Activated T-cell treated with anti-CD3 and anti-CD28 coated beads for 4 hours (primary cell): ENCODE data around the gene CAMTA1.

Experiments used
- DNase-seq: peaks from one replicate; pipeline ENCODE4 v3.0.0-alpha.2; 2020

Gene CAMTA1

GRCh38 chr1:7642418-7642704 lies 857.1 kb downstream of the CAMTA1 start:
- no peak for DNase-seq

DNA sequence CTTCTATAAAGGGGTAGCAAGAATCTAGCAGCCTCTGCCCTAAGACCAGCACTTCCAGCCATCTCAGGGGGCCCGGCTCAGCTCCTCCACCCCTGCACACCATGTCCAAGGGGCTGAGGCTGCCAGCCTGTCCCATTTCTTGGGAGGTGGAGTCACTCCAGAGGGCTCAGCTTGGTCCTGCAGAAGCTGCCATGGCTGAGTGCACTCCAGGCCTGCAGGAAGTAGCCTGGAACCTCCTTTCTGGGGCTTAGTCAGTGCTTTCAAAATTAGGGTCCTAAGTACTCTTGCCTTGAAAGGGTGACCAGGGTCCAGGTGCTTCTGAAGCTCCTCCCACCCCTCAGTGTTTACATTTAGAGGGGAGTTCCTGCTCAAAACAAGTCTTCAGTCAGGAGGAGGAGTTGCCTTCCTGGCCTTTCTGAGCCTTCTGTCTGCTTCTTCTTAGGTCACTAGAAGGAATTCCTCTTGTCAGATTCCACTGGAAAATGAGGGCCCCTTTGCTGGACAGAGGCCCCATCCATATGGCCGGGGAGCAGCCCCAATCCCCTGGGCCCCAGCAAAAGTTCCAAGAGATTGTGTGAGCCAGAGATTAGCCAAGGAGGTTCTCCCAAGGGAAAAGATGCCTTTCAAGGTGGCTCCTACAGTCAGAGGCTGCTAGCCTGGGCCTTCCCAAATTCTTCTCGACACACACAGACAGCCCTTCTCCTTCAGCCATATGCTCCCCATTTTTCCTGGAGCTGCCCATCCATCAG lies 857.7 kb downstream of the CAMTA1 start:
- no peak for DNase-seq

- DNase-seq, result no peak
Observed at GRCh38 chr1:7643530-7643929, 858.3 kb downstream of the CAMTA1 start.

GRCh38 chr1:7644086-7644485 lies 858.8 kb downstream of the CAMTA1 start:
- no peak for DNase-seq

DNA sequence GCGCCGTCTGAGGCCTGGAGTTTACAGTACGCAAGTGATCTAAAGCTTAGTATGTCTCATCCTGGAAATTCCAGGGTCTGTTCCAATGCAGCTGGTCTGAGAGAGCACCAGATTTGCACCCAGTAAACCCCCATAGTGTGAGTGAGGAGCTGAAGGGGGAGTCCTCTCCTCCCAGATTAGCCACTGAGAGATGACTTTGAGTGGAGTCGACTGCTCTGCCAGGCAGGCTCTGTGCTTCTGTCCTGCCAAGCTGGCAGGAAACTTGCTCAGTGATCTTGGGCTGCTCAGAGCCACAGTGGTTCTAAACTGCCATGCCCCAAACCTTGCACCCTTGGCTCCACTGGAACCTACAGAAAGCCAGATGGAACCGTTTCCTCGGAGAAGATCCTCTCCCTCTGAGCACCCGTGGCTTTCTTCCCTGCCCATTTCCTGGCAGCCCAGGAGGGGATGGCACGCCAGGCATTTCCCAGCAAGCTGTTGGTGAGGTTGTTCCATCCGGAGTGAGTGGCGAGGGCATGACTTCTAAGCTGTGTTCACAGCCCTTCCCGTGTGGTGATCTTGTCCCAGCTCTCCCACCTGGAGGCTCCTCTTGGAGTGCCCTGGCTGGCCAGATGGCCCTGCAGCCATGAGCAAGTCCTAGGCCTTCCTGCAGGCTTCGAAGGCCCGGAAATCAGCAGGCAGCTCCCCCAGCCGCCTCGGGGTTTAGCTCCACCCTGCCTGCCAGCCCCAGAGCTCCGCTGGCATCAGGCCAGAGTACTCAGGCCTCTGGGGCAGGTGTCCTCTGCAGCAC lies 859.9 kb downstream of the CAMTA1 start:
- DNase-seq, result no peak

DNA sequence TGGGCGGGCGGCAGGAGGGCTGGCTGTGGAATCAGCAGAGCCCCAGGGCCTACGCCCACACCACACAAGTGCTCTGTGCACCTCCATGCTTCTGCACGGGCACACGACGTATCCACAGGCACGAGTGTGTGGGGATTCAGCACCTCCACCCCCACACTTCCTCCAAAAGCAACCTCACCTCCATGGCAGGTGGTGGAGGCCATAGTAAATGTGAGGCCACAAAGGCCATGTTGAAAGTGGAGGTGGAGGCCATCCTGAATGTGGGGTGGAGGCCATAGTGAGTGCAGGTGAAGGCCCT lies 860.4 kb downstream of the CAMTA1 start:
- no peak for DNase-seq

- DNase-seq, result no peak
Observed at GRCh38 chr1:7646164-7646563, 860.9 kb downstream of the CAMTA1 start.

DNA sequence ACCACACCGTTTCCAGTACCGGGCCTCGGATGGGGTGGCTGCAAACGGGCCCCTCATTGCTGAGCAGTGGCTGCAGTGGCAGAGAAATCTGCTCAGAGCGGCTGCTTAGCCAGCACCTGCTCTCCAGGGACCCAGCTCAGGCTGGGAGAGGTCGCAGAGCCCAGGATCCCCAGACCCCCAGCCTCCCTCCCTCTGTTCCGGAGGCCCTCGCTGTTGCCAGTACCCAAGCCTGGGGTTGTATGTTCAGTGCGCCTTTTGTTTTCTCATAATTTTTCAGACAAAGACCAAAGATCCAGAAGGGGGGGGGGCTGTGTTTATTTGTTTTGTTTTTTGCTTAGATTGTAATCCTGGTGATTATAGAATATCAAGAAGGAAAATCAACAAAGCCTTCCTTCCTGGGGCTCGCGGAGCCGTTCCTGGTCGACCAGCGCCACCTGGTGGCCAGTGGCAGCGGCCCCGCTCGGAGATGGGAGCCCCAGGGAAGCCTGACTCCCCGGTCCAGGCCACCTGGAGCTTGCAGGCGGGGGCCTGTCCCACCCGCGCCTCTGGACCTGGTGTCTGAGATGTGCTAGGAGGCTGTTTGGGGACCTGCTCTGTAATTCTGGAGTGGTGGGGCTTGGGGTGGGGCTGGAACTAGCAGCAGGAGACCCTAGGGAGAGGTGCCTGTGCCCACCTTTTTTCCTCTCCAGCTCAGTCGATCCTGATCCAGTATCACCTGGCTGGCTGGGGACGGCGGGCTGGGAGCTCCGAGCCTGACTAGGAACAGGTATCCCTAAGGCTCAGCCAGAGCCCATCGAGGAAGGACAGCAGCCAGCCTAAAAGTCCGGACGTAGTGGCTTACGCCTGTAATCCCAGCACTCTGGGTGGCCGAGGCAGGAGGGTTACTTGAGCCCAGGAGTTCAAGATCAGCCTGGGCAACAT lies 862.0 kb downstream of the CAMTA1 start:
- peak; percentile 56 for DNase-seq

GRCh38 chr1:7648761-7649384 lies 863.6 kb downstream of the CAMTA1 start:
- no peak for DNase-seq

- no peak for DNase-seq
Observed at GRCh38 chr1:7650801-7651200, 865.5 kb downstream of the CAMTA1 start.

DNA sequence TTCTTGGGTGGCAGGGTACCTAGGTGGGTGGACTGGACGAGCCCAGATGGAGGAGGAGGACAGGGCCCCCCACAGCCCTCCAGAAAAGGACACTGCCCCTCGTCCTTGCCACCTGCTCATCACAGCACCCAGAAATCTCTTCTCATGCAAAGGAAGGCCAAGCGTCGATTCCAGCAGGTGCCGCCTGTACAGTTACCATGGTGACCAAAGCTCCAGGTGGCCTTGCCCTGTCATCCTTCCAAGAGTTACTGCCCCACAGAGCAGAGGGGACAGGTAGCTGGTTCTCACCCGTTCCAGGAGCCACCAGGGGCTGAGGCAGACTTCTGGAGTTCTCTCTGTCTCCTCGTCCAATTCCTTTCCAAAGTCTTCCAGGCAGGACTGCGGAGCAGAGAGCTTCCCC lies 865.9 kb downstream of the CAMTA1 start:
- DNase-seq, result no peak

- no peak for DNase-seq
Observed at GRCh38 chr1:7652061-7652460, 866.8 kb downstream of the CAMTA1 start.

DNA sequence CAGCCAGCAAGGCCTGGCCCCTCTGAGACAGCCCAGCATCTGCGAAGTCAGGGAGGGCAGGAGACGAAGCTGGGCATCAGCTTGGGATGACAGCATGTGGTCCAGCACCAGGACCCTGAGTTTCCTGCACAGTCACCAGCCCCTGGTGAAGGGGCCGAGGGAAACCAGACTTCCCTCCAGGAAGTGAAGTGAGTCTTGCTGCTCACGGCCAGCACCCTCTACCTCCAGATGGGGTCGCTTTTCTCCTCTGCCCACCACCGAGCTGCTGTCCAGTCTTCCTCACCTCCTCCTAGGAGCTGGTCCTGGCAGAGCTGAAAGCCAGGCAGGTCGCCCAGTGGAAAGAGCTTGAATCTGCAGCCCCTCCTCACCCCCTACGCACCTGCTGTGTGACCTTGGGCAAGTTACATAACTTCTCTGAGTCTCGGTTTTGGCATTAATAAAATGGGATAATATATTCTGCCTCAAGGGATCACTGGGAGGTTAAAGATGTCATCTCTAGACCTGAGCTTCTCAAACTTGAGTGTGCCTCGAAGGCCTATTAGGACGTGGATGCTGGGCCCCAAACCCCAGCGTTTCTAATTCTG lies 867.4 kb downstream of the CAMTA1 start:
- DNase-seq, result no peak

DNA sequence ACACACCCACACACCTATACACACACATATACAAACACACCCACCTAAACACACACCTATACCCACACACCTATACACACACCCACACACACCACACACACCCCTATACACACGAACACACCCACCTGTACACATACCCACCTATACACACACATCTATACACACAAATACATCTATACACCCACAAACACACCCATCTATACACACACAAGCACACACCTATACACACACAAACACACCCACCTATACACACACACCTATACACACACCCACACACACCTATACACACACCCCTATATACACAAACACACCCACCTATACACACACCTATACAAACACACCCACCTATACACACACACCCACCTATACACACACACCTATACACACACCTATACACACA lies 869.5 kb downstream of the CAMTA1 start:
- no peak for DNase-seq

- no peak for DNase-seq
Observed at GRCh38 chr1:7655354-7655753, 870.1 kb downstream of the CAMTA1 start.

GRCh38 chr1:7656557-7657215 lies 871.4 kb downstream of the CAMTA1 start:
- no peak for DNase-seq

GRCh38 chr1:7657287-7658016 lies 872.2 kb downstream of the CAMTA1 start:
- DNase-seq, result no peak

- no peak for DNase-seq
Observed at GRCh38 chr1:7658099-7658498, 872.8 kb downstream of the CAMTA1 start.

GRCh38 chr1:7659514-7659913 lies 874.3 kb downstream of the CAMTA1 start:
- DNase-seq, result no peak

- DNase-seq, result no peak
Observed at GRCh38 chr1:7663451-7664146, 878.3 kb downstream of the CAMTA1 start.
